ENCODE data around the gene CLDN34.

Gene CLDN34, protein sequence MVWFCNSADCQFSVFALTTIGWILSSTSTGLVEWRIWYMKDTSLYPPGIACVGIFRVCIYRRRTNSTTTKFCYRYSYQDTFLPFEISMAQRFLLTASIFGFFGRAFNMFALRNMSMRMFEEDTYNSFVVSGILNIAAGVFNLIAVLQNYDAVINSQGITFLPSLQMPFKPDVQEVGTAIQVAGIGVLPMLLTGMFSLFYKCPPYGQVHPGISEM

DNA sequence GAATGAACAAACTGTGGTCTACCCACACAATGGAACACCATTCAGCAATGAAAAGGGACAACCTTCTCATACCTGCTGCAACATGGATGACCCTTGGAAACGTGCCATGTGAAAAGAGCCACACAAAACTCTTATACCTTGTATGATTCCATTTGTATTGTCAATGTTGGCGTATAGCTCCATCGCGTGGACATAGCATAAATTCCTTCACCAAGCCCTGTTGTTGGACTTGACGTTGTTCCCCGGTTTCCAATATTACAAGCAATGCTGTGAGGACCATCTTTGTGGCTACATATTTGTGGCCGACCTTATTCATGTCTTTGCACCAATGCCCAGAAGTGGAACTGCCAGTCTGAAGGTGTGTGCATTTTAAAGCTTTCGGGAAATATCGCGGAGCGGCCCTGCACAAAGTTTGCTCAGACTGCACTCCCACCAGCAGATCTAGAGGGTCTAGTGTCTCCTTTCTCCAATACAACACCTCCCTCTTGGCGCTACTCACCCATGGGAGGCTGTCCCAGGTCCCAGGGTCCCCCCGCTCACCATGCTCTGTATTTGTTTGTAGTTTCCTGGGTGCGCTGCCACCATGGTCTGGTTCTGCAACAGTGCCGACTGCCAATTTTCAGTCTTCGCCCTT lies at the start of gene CLDN34:
Gene CLDN34 (plus strand): TSS at position 584 of the 634 bp plus-strand sequence. CDS start 0 bp downstream, at position 584.
- no peak for FAIRE-seq

DNA sequence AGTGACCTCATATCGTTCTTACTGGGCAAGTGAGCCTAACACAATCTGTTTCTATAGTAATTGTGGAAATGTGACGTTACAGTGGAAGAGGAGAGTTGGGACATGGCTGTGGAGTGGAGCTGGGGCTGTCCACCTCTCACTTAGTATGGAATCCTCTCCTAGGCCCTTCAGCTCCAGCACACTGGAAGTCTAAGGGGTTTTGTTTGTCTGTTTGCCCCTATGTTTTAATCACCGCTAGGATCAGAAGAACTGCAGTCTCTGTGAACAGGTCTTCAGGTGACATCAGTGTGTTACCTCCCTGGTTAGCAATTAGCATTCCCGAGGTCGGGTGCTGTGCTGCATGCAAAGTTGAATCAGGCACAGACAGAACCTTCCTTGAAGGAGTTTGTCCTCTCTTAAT lies 49.3 kb upstream of the CLDN34 start:
- FAIRE-seq: no peak

DNA sequence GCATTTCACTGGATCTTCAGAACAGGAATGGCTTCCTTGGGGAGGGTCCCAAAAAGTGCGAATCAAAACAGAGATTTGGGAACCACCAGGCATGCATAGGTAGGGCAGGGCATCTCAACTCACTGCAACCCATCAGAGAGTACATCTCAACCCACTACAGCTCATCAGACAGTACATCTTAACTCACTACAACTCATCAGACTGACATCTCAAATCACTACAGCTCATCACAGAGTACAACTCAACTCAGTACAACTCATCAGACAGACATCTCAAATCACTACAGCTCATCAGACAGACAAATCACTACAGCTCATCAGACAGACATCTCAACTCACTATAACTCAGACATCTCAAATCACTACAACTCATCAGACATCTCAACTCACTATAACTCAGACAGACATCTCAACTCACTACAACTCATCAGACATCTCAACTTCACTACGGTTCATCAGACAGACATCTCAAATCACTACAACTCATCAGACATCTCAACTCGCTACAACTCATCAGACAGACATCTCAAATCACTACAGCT lies 47.5 kb upstream of the CLDN34 start:
- FAIRE-seq: no peak

DNA sequence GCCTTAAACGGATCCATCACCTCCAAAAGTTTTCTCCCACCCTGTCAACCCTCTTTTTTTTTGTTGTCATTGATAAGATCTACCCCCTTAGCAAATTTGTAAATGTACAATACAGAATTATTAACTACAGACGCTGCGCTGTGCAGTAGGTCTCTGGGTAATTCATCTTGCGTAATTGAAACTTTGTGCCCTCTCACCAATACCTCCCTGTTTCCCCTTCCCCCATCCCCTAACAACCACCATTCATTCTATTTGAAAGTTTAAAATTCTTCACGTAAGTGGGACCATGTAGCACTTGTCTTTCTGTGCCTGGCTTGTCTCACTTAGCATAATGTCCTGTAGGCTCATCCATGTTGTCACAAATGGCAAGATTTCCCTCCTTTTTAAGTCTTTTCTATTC lies 45.8 kb upstream of the CLDN34 start:
- FAIRE-seq: no peak

DNA sequence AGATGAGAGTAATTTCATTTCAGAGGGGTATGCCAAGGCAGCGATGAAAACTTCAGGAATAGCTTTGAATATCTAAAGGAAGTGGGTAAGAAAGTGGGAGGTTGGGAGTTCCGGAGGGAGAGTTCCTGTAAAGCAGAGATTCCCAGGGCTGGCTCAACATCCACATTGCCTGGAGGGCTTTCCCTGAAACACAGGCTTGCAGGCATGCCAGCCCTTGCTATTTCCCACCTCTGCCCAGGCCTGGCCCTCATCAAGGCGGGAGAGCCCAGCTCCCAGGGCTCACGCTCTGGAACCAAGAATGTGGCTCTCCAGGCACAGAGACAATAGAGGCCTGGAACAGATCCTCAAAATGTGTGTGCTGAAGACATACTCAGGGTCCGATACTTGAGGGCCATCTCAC lies 43.8 kb upstream of the CLDN34 start:
- no peak for FAIRE-seq

DNA sequence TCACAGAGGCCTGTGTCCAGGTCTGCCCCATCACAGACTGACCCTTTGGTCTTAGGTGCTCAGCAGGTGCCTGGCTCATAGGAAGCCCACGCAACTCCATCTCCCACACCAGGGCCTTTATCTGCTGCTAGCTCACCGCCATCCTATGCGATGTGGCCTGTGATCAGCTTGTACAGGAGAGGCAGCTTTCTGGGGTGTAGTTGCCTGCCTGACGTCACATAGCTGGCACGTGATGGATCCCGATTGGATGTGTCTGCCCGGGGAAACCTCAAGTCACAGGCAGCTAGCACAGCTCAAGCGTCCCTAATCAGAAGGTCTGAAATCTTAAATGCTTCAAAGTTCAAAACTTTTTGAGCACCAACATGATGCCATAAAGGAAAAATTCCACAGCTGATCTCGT lies 41.2 kb upstream of the CLDN34 start:
- no peak for FAIRE-seq

DNA sequence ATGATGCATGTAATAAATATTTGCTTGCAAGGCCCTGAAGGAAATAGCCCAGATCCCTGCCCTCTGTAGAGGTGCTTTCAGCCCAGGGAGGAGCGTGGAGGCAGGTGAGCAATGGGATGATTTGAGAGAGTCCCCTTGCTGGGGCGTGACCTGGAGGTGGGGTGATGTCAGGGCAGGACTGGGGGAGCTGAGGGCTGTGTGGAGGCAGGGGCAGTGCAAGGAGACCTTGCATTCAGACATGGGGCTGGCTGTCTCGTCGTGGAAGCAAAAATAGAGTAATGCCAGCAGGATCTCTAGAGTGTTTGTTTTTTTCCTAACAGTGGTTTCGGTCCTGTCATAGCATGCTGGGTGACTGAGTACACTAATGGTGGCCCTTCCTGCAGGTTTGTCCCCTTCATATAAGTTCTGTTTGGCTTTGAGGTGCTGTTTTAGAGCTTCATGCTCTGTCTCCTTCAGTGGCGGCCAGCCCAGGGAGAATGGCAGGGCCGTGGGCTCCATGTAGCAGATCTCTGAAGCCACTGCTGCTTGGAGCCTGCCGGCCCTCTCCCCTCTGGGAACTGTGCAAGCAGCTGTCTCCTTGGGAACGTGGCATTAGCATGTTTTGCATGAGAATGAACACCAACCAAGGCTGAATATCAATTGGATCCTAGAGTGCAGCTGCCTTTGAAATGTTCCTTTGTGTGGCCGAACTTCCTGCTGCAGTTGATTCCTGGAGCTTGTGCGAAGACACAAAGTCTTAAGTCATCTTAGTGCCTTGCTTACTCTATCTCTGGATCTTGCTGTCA lies 39.3 kb upstream of the CLDN34 start:
- FAIRE-seq: no peak

DNA sequence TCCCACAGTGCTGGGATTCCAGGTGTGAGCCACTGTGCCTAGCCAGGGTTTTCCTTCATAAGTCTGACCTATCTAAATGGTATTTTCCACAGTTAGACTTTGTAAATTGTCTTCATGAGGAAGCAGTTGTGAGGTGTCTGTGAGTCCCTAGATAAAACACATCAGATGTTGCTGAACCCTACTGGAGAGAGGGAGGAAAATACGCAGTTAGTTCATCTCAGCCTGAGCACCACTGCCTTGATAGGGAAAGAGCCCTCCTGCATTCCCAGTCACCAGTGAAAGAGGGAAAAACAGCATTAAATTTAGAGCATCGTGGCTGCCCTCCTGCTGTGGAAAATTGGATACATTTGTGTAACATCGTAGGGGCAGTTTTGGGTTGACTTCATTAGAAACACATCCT lies 31.7 kb upstream of the CLDN34 start:
- no peak for FAIRE-seq

DNA sequence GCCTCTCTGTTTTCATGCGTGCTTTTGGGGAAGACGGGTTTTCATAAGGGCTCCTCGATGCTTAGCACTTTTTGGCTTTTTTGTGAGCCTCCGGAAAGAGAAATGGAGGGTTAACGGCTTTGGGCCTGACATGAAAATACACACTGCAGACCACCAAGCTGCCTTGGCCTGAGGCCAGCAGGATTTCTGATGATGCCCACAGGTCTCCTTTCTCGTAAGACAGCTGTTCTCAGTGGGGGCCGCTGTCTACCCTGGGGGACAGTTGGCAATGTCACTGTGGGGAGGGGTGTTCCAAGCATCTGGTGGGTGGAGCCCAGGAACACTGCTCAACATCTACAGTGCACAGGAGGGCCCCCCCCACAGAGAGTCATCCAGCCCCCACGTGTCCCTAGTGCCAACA lies 29.4 kb upstream of the CLDN34 start:
- no peak for FAIRE-seq

DNA sequence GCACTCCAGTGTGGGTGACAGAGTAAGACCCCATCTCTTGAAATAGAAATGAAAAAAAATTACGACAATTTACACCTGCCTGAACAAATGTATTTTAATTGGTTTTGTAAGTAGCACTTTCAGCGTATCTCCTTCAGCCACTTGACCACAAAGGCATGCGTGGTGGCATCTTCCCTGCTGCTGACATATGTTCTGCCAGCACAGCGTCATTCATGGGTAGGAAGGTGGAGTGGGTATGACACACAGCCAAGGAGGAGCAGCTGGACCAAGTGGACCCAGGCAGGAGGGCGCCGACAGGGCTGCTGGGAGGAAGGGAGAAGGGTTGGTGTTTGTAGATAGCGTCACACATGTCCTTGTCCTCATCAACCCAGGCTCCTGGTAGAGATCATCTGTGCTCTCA lies 28.6 kb upstream of the CLDN34 start:
- no peak for FAIRE-seq

DNA sequence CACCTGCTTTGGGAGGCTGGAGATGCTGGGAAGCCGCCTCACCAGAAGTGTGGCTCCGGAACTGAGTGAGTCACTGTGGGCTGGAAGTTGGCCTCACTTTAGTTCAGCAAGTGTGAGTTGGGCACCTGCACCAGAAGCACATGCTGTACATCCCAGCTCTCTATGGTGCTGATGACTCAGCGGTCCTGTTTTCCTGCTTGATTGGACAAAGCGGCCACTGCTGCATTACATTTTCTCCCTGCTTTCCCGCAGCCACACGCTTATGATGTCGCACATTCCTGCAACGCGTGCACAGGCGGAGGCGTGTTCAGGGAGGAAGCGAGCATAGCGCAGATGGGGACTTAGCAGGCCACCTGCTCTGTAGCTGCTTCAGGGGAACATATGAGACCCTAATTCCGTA lies 26.7 kb upstream of the CLDN34 start:
- FAIRE-seq: no peak

DNA sequence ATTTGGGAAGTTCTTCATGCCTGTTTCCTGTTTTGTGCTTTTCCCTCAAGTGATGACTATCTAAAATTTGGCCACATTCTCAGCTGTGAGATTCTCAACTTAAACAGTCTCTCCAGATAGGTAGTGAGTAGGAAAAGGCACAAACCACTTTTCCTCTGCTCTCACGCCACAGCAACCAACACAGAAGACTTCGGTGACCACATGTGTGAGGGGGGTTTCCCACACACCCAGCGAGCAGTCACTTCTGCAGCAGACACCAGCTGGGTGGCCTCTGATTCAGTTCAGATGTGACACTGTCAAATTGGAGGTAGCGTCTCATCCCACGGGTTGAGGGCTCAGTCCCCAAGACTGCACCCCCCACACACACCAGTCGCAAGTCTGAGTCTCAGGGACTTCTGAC lies 25.1 kb upstream of the CLDN34 start:
- FAIRE-seq: no peak

DNA sequence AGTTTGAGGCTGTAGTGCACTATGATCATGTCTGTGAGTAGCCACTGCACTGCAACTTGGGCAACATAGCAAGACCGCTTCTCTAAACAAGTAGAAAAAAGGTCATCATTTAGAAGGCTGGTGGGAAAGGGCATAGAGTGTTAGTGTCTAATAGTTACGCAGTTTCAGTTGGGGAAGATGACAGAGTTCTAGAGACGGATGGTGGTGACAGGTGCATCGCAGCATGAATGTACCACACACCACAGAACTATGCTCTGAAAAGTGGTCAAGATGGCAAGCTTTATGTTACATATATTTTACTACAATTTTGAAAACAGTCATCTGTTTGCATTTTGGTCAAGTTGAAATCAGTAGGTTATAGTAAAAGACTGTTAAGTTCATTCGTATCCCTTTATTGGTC lies 23.7 kb upstream of the CLDN34 start:
- no peak for FAIRE-seq

DNA sequence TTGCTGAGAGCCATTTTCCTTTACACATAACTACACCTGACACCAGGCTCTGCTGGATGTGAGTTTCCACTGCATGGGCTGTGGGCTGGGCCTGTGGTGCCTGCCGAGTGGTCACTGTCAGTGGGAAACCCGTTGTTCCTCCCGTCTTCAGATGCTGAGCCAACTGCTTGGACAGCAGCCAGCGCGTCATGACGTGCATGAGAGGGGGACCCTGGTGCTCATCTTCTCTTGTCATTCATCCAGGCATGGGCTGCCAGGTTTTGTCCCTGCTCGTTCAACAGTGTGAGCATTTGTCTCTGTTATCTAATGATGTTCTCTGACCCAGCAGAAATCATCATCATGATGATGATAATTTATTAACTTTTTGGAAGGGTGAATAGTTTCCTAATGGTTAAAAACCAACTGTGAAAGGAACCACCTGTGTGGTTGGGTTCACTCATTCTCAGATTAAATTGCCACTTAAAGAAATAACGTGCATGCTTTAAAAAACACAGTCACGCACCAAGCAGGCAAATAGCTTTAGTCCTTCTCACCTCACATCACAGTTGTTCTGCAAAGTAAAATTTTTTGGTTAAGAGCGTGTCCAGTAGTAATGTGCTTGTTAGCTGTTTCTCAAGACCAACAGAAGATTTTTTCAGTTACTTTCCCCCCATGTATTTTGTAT lies 19.9 kb upstream of the CLDN34 start:
- no peak for FAIRE-seq

DNA sequence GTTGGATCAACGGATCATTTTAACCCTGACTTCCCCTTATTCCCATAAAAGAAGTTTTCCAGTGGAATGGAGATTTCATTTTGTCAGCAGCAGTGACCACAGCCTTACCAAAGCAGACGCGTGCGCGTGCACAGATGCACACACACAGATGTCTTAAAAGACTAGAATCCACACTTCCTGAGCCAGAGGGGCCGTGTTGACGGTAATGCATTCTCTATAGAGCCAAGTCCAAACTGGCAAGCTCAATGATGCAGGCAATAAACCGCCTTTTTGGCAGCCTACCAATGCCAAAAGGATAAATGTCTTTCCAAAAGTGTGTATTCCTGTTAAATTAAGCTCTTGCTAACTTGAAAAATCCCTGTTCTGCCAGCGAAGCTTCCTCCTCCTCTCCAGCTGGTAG lies 18.8 kb upstream of the CLDN34 start:
- FAIRE-seq: no peak

DNA sequence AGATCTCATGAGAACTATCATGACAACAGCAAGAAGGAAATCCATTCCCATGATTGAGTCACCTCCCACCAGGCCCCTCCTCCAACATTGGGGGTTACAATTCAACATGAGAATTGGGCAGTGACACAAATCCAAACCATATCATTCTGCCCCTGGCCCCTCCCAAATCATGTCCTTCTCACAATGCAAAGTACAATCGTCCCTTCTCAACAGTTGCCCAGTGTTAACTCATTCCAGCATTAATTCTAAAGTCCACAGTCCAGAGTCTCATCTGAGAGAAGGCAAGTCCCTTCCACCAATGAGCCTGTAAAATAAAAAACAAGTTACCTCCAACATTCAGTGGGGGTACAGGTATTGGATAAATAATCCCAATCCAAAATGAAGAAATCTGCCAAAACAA lies 14.9 kb upstream of the CLDN34 start:
- FAIRE-seq: no peak

DNA sequence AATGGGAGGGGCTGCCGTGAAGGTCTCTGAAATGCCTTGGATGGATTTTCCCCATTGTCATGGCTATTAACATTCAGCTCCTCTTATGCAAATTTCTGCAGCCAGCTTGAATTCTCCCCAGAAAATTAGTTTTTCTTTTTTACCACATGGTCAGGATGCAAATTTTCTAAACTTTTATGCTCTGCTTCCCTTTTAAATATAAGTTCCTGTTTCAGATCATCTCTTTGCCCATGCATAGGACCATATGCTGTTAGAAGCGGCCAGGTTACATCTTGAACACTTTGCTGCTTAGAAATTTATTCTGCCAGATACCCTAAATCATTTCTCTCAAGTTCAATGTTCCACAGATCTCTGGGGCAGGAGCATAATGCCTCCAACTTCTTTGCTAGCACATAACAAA lies 13.8 kb upstream of the CLDN34 start:
- FAIRE-seq: no peak

DNA sequence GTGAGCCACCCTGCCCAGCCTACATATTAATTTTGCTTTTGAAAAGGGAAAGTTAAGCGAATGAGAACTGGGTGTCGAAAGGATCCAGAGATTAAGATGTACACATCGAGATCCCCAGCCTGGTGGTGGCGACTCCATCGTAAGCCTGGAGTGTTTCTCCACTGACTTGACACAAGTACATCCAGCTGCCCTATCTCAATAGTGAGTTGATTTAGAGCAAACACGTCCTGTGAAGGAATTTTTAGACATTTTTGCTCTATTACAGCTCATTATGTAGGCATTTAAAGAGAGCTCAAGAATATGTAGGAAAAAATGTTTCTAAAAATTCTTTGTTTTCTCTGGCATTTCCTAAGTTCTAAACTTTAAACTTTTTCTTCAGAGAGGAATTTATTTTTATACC lies 11.7 kb upstream of the CLDN34 start:
- no peak for FAIRE-seq

DNA sequence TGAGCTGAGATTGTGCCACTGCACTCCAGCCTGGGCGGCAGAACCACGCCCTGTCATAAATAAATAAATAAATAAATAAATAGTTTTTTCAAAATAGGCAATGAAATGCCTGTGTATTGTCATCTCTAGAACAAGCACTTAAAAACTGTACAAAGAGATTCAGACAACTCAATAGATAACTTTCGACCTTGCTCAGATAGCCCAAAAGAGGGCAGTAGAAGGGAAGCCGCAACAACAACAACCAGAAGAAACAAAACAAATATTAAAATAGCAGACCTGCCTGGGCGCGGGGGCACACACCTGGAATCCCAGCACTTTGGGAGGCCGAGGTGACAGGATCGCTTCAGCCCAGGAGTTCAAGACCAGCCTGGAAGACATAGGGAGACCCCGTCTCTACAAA lies 9.4 kb upstream of the CLDN34 start:
- no peak for FAIRE-seq

DNA sequence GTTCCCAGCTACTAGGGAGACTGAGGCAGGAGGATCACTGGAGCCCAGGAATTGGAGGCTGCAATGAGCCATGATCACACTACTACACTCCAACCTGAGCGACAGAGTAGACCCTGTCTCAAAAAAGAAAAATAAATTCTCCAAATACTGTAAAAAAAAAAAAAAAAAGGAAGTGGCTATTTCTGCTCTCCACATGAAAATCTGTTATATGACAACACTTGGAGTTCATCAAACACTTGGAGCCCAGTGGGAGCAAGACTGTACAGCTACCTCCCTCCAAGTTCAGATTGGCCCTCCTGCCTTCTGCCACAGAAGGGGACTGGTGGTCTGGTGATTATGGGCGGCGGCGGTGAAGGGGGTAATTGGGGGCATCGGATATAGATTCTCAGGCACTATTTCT lies 9.0 kb upstream of the CLDN34 start:
- no peak for FAIRE-seq

DNA sequence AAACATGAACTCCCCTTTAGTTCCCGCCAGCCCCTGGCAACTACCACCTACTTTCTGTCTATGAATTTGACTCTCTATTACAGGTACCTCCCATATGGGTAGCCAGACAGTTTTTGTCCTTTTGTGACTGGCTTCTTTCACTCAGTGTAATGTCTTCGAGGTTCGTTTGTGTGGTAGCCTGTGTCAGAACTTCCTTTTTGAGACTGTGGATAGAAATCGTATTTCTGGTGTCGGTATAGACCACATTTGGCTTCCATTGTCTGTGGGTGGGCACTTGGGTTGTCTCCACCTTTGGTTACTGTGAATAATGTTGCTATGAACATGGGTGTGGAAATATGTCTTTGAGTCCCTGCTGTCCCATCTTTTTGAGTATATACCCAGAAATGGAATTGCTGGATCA lies 5.4 kb upstream of the CLDN34 start:
- no peak for FAIRE-seq

DNA sequence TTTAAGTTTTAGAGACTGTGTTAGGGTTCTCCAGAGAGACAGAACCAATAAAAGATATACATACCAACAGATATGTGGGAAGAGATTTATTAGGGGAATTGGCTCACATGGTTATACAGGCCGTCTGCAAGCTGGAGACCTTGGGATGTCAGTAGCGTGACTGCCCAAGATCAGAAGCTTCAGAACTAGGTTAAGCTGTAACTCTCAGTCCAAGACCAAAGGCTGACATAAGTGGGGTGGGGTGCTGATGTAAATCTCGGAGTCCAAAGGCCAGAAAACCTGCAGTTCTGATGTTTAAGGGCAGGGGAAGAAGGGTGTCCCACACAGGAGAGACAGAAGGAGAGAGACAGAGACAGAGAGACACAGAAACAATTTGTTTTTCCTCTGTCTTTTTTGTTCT lies 10.5 kb downstream of the CLDN34 start:
- no peak for FAIRE-seq

DNA sequence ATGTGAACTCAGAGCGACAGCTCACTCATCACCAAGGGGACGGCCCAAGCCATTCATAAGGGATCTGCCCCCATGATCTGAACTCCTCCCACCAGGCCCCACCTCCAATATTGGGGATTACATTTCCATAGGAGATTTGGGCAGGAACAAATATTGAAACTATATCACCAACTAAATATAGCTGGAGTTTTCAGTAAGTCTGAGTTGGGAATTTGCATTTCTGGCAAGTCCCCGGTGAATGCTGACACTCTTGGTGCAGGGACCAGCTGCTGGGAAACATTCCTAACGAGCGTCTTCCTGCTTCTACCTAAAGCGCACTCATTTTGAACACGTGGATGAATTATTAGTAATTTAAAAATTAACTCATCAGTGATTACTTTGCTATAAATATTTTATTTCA lies 13.2 kb downstream of the CLDN34 start:
- no peak for FAIRE-seq

DNA sequence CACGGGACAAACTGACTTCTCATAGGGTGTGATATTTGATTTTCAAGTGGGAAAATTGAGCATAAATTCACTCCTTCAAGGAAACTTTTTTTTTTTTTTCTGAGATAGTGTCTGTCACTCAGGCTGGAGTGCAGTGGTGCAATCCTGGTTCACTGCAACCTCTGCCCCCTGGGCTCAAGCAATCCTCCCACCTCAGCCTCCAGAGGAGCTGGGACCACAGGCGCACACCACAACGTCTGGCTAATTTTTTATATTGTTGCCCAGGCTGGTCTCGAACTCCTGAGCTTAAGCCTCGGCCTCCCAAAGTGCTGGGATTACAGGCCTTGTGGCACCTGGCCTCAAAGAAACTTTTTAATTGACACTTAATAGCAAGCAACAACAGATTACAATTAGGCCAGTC lies 13.8 kb downstream of the CLDN34 start:
- FAIRE-seq: no peak

All from G401.6 (cell line).